Measurements from ENCODE around the gene KCNA2. TPM values are rescaled to one million over a fixed set of nuclear protein-coding genes. Genes with fewer than 3 reads are reported as not detected.

KCNA2 gene
- total and polyA plus RNA-seq, 2 of the 4 experiments (the other 2 are of a cell fraction) = not detected

- intact Hi-C loops (cut with micrococcal nuclease) (no loop called here), in situ Hi-C loops (cut with MboI; ENCODE audit: low sequenced_read_pairs) (no loop called here), dilution Hi-C loops (cut with HindIII; ENCODE audit: low sequenced_read_pairs, unreplicated experiment) (no loop called here)
- Histone ChIP-seq H3K4me3 (ENCODE audit: insufficient read depth, low read depth, low read length) (no peak overlapping the region), H3K27me3 (ENCODE audit: control insufficient read depth, insufficient read depth, low read length) (peaks cover 11% of the 10 kb centered on the region), H3K27ac (ENCODE audit: insufficient read depth, low read length) (no peak overlapping the region), H2AK9ac (replicated peaks; ENCODE audit: low read depth, low read length, poor library complexity) (no peak overlapping the region), H3K56ac (ENCODE audit: extremely low read depth, insufficient read depth, low read length) (no peak overlapping the region), H3K23ac (ENCODE audit: low read depth, low read length) (no peak overlapping the region), H2AK5ac (ENCODE audit: low read depth, low read length) (no peak overlapping the region), H2AFZ (replicated peaks; ENCODE audit: low read length, poor library complexity) (no peak overlapping the region), H4K8ac (ENCODE audit: low read depth in 2 of 2, low read length in 2 of 2) (no peak overlapping the region), H3K4ac (ENCODE audit: low read depth, low read length) (no peak overlapping the region), H3K18ac (ENCODE audit: low read depth, low read length) (no peak overlapping the region), H4K5ac (ENCODE audit: low read depth, low read length) (no peak overlapping the region), H3K4me1 (ENCODE audit: control insufficient read depth, insufficient read depth, low read length) (no peaks in the 10 kb centered on the region), H2BK20ac (ENCODE audit: low read depth, low read length) (no peak overlapping the region), H2BK15ac (ENCODE audit: low read depth, low read length) (no peak overlapping the region), H2BK120ac (ENCODE audit: low read depth, low read length) (no peak overlapping the region), H2BK5ac (ENCODE audit: low read depth, low read length, poor library complexity, severe bottlenecking) (no peak overlapping the region), H3K9me3 (ENCODE audit: control insufficient read depth, insufficient read depth, low read length) (no peaks in the 10 kb centered on the region), H4K20me1 (ENCODE audit: insufficient read depth, low read length) (no peaks in the 10 kb centered on the region), H3K9ac (ENCODE audit: low read depth, low read length) (no peak overlapping the region), H3K4me2 (ENCODE audit: low read depth, low read length) (no peak overlapping the region), H3K36me3 (ENCODE audit: control insufficient read depth, insufficient read depth, low read length) (no peaks in the 10 kb centered on the region), H3K9me1 (ENCODE audit: insufficient read depth, low read length) (no peaks in the 10 kb centered on the region), H3K14ac (replicated peaks; ENCODE audit: low read depth, low read length) (no peak overlapping the region), H4K91ac (ENCODE audit: insufficient read depth, low read depth, low read length) (no peak overlapping the region), H3K79me1 (ENCODE audit: low read depth in 1 of 2, low read length in 2 of 2) (no peaks in the 10 kb centered on the region)
- DNase-seq (no peak), ATAC-seq (ENCODE audit: low read depth) (no peak)
- no CpG with 5 or more reads among the region's 5 CpGs for WGBS, 2 experiments (ENCODE audit: extremely low coverage in 2 of 2, insufficient read length in 1 of 2)
- POLR2A ChIA-PET (ENCODE audit: unreplicated experiment) = no interaction called here
- CTCF ChIA-PET = interaction anchor here (0.6 kb wide), 1 partner anchor 168 kb away, joined by 4 read pairs; no protein-coding TSS in a partner anchor
- TF ChIP-seq CEBPB (IDR thresholded peaks at IDR 0.05; ENCODE audit: low read depth, low read length) = no peak
- TF ChIP-seq NFE2L2 (IDR thresholded peaks at IDR 0.05; ENCODE audit: low read depth, low read length) = no peak
- no peak for TF ChIP-seq SMC3 (IDR thresholded peaks at IDR 0.05; ENCODE audit: low read depth, low read length)
- TF ChIP-seq ELK1 (IDR thresholded peaks at IDR 0.05; ENCODE audit: borderline replicate concordance, low read depth, low read length) = no peak
- no peak for TF ChIP-seq FOS (IDR thresholded peaks at IDR 0.05; ENCODE audit: low read depth, low read length)
- TF ChIP-seq POLR2A (IDR thresholded peaks at IDR 0.05; ENCODE audit: low read depth, low read length) = no peak
- no peak for TF ChIP-seq RFX5 (IDR thresholded peaks at IDR 0.05; ENCODE audit: low read depth, low read length)
- no peak for TF ChIP-seq USF2 (IDR thresholded peaks at IDR 0.05; ENCODE audit: low read depth, low read length)
- TF ChIP-seq CHD1 (IDR thresholded peaks at IDR 0.05; ENCODE audit: low read depth, low read length) = no peak
- BruUV-seq (replicated peaks) = no TSS peak
Measured at GRCh38 chr1:110597966-110598365, 8.2 kb downstream of the KCNA2 start.

Measured in IMR-90 (cell line).